LNCAP (cell line): ENCODE measurements around the gene CDKAL1.

ENCODE experiments used
- CTCF ChIP-seq: fragments of 450-650 bp; IDR thresholded peaks from 2 replicates; pipeline ENCODE4 v1.5.1; 2017; ENCODE audit warnings: mild to moderate bottlenecking

The CDKAL1 gene

DNA sequence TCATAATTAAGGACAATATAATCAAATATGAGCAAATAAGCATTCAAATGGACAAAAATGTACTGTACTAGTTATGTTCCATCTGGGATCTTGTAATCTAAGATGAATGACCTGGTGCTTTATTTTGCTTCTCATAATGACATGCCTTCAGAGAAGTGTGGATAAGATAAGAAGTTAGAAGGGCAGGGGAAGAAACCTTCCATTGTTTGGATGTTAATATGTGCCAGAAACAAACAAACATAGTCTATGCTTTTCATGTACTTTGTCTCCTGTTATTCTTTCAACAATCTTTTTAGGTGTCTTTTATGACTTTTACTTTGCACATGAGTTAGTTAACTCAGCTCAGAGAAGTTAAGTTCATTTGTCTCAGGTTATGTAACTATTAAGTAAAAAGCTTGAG lies 547.8 kb downstream of the CDKAL1 start:
- TF ChIP-seq CTCF: no peak

GRCh38 chr6:21083708-21084107 lies 549.5 kb downstream of the CDKAL1 start:
- no peak for TF ChIP-seq CTCF

- no peak for TF ChIP-seq CTCF
These were observed 550.4 kb downstream of the CDKAL1 start for GRCh38 chr6:21084656-21085055.

GRCh38 chr6:21085211-21085610 lies 551.0 kb downstream of the CDKAL1 start:
- no peak for TF ChIP-seq CTCF

DNA sequence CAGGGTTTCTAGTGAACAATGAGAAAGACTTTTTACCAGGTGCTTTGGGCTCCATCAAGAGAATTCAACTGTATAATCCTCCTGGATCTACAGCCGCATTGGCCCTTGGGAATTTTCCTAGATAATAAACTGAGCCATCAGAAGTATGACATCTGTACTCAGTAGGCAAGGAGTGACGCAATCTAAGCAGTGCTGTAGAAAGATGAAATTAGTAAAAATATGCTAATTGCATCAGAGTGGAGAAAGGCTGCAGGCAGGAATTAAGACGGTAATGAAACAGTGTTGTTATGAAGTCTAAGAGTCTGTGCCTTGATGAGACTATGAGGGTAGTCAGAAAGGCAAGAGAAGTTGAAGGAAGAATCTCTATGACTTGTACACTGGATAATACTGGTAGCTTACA lies 551.4 kb downstream of the CDKAL1 start:
- TF ChIP-seq CTCF: no peak

- TF ChIP-seq CTCF: no peak
These were observed 552.9 kb downstream of the CDKAL1 start for GRCh38 chr6:21087188-21087587.

- TF ChIP-seq CTCF: no peak
These were observed 557.2 kb downstream of the CDKAL1 start for GRCh38 chr6:21091411-21091810.

DNA sequence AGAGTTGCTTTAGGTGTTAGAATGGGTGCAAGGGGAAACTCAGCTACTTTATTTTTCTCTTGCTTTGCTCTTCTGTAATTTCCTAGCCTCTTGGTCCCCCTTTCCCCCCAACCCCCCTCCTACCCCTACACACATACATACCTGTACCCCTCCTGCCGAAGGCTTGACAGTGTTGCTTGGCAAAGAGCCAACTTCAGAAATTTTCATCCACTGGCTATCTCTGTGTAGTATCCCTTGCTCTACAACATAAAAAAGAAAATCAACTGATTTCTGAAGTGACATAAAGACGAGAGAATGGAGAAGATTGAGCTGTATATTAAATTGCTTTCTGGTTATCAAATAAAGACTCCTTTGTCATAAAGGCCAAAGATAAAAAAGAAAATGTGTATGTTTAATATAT lies 561.2 kb downstream of the CDKAL1 start:
- TF ChIP-seq CTCF: no peak
